ENCODE measurements around the gene STK24. TPM values are rescaled to one million over a fixed set of nuclear protein-coding genes. Genes with fewer than 3 reads are reported as not detected.

STK24 gene
- total and polyA plus RNA-seq, 2 of the 8 experiments (the other 6 are each of a cell fraction or from before 2014, with no cell fraction given), result 62.8 to 143 TPM

DNA sequence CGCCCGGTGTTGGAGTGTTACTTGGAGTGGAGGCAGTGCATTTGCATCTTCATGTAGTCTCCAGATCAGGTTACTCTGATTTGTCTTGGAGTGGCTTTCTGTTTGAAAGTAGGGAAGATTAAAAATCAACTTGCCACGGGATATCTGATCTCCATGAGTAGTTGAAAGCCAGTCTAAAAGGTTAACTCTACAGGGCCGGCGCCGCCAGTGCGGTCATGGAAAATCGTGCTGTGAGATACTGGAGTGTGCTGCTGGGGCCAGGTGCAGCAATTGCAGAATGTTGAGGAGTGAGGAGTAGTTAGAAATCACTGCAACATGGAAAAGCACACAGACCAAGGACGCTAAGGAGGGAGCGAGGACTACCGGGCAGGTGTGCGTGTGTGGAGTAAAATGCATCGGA lies 175.0 kb downstream of the STK24 start (continued):
- TF ChIP-seq EZH2 (IDR thresholded peaks at IDR 0.05; ENCODE audit: low read depth, low read length, severe bottlenecking), result no peak
- no peak for TF ChIP-seq GTF2F1 (IDR thresholded peaks at IDR 0.05; ENCODE audit: borderline replicate concordance, low read depth, low read length)
- TF ChIP-seq GABPA (IDR thresholded peaks at IDR 0.05; ENCODE audit: borderline replicate concordance, insufficient read depth, low read length), result no peak
- TF ChIP-seq CEBPB (IDR thresholded peaks at IDR 0.05; ENCODE audit: low read depth, low read length), result no peak
- no peak for TF ChIP-seq TBP (IDR thresholded peaks at IDR 0.05; ENCODE audit: low read depth, low read length)
- TF ChIP-seq, protein P1, sequence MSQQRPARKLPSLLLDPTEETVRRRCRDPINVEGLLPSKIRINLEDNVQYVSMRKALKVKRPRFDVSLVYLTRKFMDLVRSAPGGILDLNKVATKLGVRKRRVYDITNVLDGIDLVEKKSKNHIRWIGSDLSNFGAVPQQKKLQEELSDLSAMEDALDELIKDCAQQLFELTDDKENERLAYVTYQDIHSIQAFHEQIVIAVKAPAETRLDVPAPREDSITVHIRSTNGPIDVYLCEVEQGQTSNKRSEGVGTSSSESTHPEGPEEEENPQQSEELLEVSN (IDR thresholded peaks at IDR 0.05), result no peak
- no peak for TF ChIP-seq BCL11A (IDR thresholded peaks at IDR 0.05; ENCODE audit: low read depth in 2 of 2, low read length in 2 of 2)
